ENCODE results near the gene TMEM101.
"Not testable (repeated sequence)": the region's sequence is repeated elsewhere in the genome, so short reads cannot be mapped to it uniquely, and the experiment has no call there.

TMEM101 gene

GRCh38 chr17:43982171-43982570 lies 32.6 kb downstream of the TMEM101 start:
- Mint-ChIP-seq H3K9me3 (no peaks in the 10 kb centered on the region), H3K27ac (no peak overlapping the region), H3K4me1 (ENCODE audit: low read depth) (peaks cover 9% of the 10 kb centered on the region), H3K36me3 (ENCODE audit: low read depth) (no peaks in the 10 kb centered on the region), H3K27me3 (ENCODE audit: low read depth) (peaks cover 63% of the 10 kb centered on the region), H3K4me3 (no peak overlapping the region)

DNA sequence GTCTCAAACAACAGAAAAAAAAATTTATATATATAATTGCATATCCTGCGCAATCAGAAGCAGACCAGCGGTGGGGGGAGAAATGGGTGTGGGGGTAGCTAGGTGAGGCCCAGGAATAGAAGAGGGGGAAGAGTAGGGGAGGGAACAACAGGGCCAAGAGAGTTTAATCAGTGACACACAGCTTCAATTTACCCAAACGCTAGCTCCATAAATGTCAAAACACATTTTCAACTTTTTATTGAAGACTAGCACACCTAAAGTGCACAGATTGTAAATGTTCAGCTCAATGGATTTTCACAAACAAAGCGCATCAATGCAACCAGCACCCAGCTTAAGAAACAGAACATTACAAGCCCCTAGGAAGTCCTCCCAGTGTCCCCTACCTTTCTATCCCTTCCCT lies 35.1 kb downstream of the TMEM101 start:
- Mint-ChIP-seq H3K27me3 (ENCODE audit: low read depth) (peaks cover 49% of the 10 kb centered on the region), H3K9me3 (no peaks in the 10 kb centered on the region), H3K36me3 (ENCODE audit: low read depth) (no peaks in the 10 kb centered on the region), H3K4me3 (no peak overlapping the region), H3K4me1 (ENCODE audit: low read depth) (no peaks in the 10 kb centered on the region), H3K27ac (no peak overlapping the region)

DNA sequence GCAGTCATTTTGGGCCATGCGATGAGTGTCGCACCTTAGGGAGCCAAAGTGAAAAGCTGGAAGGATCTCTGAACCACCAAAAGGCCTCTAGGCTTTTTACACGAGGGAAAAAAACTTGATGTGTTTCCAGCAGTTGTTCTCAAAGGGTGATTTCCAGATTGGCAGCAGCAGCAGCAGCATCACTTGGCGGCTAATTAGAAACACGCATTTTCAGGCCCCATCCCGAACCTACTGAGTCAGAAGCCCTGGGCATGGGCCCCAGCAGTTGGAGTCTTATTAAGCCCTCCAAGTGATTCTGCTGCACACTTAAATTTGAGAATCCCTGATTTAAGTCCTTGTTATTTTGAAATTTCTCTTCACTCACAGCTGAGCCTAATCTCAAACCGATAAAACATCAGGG lies 35.8 kb downstream of the TMEM101 start:
- no peaks in the 10 kb centered on the region for H3K9me3 Mint-ChIP-seq
- H3K27me3 Mint-ChIP-seq (ENCODE audit: low read depth) = peaks cover 46% of the 10 kb centered on the region
- no peak overlapping the region for H3K4me3 Mint-ChIP-seq
- H3K36me3 Mint-ChIP-seq (ENCODE audit: low read depth) = no peaks in the 10 kb centered on the region
- no peak overlapping the region for H3K27ac Mint-ChIP-seq
- no peaks in the 10 kb centered on the region for H3K4me1 Mint-ChIP-seq (ENCODE audit: low read depth)

- Mint-ChIP-seq H3K4me3 (no peak overlapping the region), H3K27me3 (ENCODE audit: low read depth) (peaks cover 44% of the 10 kb centered on the region), H3K9me3 (no peaks in the 10 kb centered on the region), H3K27ac (no peak overlapping the region), H3K36me3 (ENCODE audit: low read depth) (no peaks in the 10 kb centered on the region), H3K4me1 (ENCODE audit: low read depth) (no peaks in the 10 kb centered on the region)
Measured at GRCh38 chr17:43978078-43978477, 36.7 kb downstream of the TMEM101 start.

GRCh38 chr17:43976963-43977837 lies 37.6 kb downstream of the TMEM101 start:
- H3K9me3 Mint-ChIP-seq = no peaks in the 10 kb centered on the region

DNA sequence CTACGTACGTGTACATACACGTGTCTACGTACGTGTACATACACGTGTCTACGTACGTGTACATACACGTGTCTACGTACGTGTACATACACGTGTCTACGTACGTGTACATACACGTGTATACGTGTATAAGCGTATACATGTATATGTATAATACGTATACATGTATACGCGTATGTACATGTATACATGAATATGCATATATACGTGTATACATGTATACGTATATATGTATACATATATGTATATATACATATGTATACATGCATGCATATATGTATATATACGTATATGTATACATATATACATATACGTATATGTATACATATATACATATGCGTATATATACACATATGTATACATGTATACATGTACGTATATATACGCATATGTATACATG lies 38.9 kb downstream of the TMEM101 start:
- H3K36me3 Mint-ChIP-seq (ENCODE audit: low read depth) = no peaks in the 10 kb centered on the region
- H3K27me3 Mint-ChIP-seq (ENCODE audit: low read depth) = peaks cover 30% of the 10 kb centered on the region
- peaks cover 1% of the 10 kb centered on the region for H3K4me1 Mint-ChIP-seq (ENCODE audit: low read depth)
- H3K27ac Mint-ChIP-seq = no peak overlapping the region
- H3K9me3 Mint-ChIP-seq = no peaks in the 10 kb centered on the region
- H3K4me3 Mint-ChIP-seq = no peak overlapping the region

More at GRCh38 chr17:43976963-43977837, 37.6 kb downstream of the TMEM101 start:
- Mint-ChIP-seq H3K4me1 (ENCODE audit: low read depth) (no peaks in the 10 kb centered on the region), H3K27ac (no peak overlapping the region), H3K36me3 (ENCODE audit: low read depth) (no peaks in the 10 kb centered on the region), H3K27me3 (ENCODE audit: low read depth) (peaks cover 36% of the 10 kb centered on the region), H3K4me3 (no peak overlapping the region)

- Mint-ChIP-seq H3K4me1 (ENCODE audit: low read depth) (peaks cover 1% of the 10 kb centered on the region), H3K27ac (no peak overlapping the region), H3K9me3 (no peaks in the 10 kb centered on the region), H3K27me3 (ENCODE audit: low read depth) (peaks cover 27% of the 10 kb centered on the region), H3K4me3 (no peak overlapping the region), H3K36me3 (ENCODE audit: low read depth) (no peaks in the 10 kb centered on the region)
Measured at GRCh38 chr17:43974382-43975266, 40.1 kb downstream of the TMEM101 start.

DNA sequence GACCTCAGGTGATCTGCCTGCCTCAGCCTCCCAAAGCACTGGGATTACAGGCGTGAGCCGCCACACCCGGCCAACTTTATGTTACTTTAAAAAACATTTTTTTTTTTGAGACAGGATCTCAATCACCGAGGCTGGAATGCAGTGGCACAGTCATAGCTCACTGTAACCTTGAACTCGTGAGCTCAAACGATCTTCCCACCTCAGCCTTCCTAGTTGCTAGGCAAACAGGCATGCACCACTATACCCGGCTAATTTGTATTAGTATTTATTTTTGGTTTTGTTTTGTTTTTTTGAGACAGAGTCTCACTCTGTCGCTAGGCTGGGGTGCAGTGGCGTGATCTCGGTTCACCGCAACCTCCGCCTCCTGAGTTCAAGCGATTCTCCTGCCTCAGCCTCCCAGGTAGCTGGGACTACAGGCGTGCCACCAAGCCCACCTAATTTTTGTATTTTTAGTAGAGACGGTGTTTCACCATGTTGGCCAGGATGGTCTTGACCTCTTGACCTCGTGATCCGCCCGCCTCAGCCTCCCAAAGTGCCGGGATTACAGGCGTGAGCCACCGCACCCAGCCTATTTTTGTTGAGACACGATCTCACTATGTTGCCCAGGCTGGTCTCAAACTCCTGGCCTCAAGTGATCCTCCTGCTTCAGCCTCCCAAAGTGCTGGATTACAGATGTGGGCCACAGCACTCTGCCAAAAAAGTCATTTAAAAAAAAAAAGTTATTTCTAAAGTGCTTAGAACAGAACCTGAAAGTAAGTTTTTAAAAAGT lies 42.1 kb downstream of the TMEM101 start:
- not testable (repeated sequence) for H3K4me3 Mint-ChIP-seq, H3K9me3 Mint-ChIP-seq
- H3K27me3 Mint-ChIP-seq (ENCODE audit: low read depth) = peaks cover 28% of the 10 kb centered on the region

GRCh38 chr17:43971436-43971835 lies 43.3 kb downstream of the TMEM101 start:
- not testable (repeated sequence) for H3K4me3 Mint-ChIP-seq; H3K4me1 Mint-ChIP-seq (ENCODE audit: low read depth); H3K27ac Mint-ChIP-seq; H3K9me3 Mint-ChIP-seq; H3K36me3 Mint-ChIP-seq (ENCODE audit: low read depth)
- H3K27me3 Mint-ChIP-seq (ENCODE audit: low read depth) = peaks cover 30% of the 10 kb centered on the region

More for the DNA sequence above, 42.1 kb downstream of the TMEM101 start:
- not testable (repeated sequence) for H3K27ac Mint-ChIP-seq; H3K36me3 Mint-ChIP-seq (ENCODE audit: low read depth); H3K4me1 Mint-ChIP-seq (ENCODE audit: low read depth)

DNA sequence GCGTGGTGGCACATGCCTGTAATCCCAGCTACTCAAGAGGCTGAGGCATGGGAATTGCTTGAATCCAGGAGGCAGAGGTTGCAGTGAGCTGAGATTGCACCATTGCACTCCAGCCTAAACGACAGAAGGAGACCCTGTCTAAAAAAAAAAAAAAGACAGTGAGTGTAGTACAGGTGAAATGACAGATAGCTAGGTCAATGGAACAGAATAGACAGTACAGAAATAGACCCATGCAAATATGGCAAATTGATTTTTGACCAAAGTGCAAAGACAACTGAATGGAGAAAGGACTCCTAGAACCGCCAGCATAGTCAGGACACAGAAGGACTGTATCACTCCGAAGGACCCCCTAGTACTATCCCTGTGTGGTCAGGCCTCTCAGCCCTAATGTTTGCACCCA lies 44.4 kb downstream of the TMEM101 start:
- peaks cover 1% of the 10 kb centered on the region for H3K4me1 Mint-ChIP-seq (ENCODE audit: low read depth)

DNA sequence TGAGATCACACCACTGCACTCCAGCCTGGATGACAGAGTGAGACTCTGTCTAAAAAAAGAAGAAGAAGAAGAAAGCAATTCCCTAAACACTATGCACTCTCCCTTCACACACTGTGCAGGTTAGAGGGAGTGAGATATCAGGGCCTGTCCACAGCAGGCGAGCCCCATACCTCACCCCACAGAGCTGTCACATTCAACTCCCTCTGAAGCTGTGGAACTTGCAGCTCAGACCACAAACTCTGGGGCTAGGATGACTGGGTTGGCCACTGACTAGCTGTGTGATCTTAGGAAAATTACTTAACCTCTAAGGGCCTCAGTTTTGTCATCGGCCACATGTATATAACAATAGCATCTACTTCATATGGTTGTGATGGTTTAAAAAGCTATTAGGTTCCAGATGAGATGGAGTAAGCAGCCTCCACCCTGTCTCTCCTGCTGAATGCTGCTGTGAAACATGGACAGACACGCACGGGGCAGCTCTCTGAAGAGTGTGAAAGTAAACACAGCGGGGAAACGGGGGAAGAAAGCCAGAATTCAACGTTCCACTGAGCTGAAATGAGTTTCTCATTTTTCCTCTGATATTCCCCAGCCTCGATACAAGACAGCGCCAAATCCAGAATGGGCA lies 47.4 kb downstream of the TMEM101 start:
- Mint-ChIP-seq H3K27ac (no peak overlapping the region), H3K4me1 (ENCODE audit: low read depth) (peaks cover 1% of the 10 kb centered on the region), H3K4me3 (no peak overlapping the region), H3K36me3 (ENCODE audit: low read depth) (no peaks in the 10 kb centered on the region), H3K9me3 (no peaks in the 10 kb centered on the region), H3K27me3 (ENCODE audit: low read depth) (peaks cover 41% of the 10 kb centered on the region)

More for the DNA sequence above, 44.4 kb downstream of the TMEM101 start:
- peaks cover 36% of the 10 kb centered on the region for H3K27me3 Mint-ChIP-seq (ENCODE audit: low read depth)
- H3K36me3 Mint-ChIP-seq (ENCODE audit: low read depth) = no peaks in the 10 kb centered on the region
- no peak overlapping the region for H3K4me3 Mint-ChIP-seq
- H3K27ac Mint-ChIP-seq = no peak overlapping the region
- H3K9me3 Mint-ChIP-seq = no peaks in the 10 kb centered on the region

DNA sequence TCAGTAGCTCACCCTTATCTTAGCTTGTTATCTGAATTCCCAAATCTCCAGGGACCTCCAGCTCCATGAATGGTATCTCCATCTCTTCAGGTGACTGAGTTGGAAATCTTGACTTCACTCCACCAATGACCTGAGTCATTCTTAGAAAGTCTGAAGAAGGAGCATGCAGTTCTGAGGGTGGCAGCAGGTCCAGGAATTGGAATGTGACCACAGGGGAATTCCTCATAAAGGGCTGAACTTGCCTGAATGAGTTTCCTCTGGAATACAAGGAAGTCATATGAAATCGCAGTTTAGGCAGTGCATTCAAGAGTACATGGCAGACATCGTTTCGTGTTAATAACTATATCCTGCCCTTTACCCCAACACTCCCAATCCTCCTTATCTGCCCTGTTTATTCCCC lies 48.5 kb downstream of the TMEM101 start:
- no peak overlapping the region for H3K4me3 Mint-ChIP-seq
- peaks cover 39% of the 10 kb centered on the region for H3K27me3 Mint-ChIP-seq (ENCODE audit: low read depth)
- H3K4me1 Mint-ChIP-seq (ENCODE audit: low read depth) = no peaks in the 10 kb centered on the region
- no peak overlapping the region for H3K27ac Mint-ChIP-seq
- H3K9me3 Mint-ChIP-seq = no peaks in the 10 kb centered on the region
- no peaks in the 10 kb centered on the region for H3K36me3 Mint-ChIP-seq (ENCODE audit: low read depth)

- Mint-ChIP-seq H3K27me3 (ENCODE audit: low read depth) (peaks cover 28% of the 10 kb centered on the region), H3K9me3 (no peaks in the 10 kb centered on the region), H3K36me3 (ENCODE audit: low read depth) (no peaks in the 10 kb centered on the region), H3K27ac (no peak overlapping the region), H3K4me1 (ENCODE audit: low read depth) (no peaks in the 10 kb centered on the region), H3K4me3 (no peak overlapping the region)
Measured at GRCh38 chr17:43962479-43962878, 52.3 kb downstream of the TMEM101 start.

GRCh38 chr17:43961954-43962353 lies 52.8 kb downstream of the TMEM101 start:
- H3K4me3 Mint-ChIP-seq = no peak overlapping the region
- H3K9me3 Mint-ChIP-seq = no peaks in the 10 kb centered on the region
- no peaks in the 10 kb centered on the region for H3K36me3 Mint-ChIP-seq (ENCODE audit: low read depth)
- no peaks in the 10 kb centered on the region for H3K4me1 Mint-ChIP-seq (ENCODE audit: low read depth)
- H3K27me3 Mint-ChIP-seq (ENCODE audit: low read depth) = peaks cover 28% of the 10 kb centered on the region
- no peak overlapping the region for H3K27ac Mint-ChIP-seq

Measured in T-helper 1 cell treated with Interleukin-12 subunit alpha and Interleukin-12 subunit beta and Interleukin-4 antibody, amounts not matched to agents 30 μg/mL and 1 μg/mL, for 36 hours (primary cell).